ENCODE results near the gene ARGLU1. TPM values are rescaled to one million over a fixed set of nuclear protein-coding genes. Genes with fewer than 3 reads are reported as not detected.
A peak's percentile ranks its signal among the peaks of the same experiment; 100 is the strongest.

Gene ARGLU1
- total and polyA plus RNA-seq, 10 donors, result 99.5 to 204 (median 135) TPM

GRCh38 chr13:106536244-106537034, 31.5 kb downstream of the ARGLU1 start:
- TF ChIP-seq POLR2AphosphoS5 (IDR thresholded peaks at IDR 0.05) (peak; percentile 74 to 84 (median 81)), POLR2A (IDR thresholded peaks at IDR 0.05) (no peak)
- TF ChIP-seq, protein P1, sequence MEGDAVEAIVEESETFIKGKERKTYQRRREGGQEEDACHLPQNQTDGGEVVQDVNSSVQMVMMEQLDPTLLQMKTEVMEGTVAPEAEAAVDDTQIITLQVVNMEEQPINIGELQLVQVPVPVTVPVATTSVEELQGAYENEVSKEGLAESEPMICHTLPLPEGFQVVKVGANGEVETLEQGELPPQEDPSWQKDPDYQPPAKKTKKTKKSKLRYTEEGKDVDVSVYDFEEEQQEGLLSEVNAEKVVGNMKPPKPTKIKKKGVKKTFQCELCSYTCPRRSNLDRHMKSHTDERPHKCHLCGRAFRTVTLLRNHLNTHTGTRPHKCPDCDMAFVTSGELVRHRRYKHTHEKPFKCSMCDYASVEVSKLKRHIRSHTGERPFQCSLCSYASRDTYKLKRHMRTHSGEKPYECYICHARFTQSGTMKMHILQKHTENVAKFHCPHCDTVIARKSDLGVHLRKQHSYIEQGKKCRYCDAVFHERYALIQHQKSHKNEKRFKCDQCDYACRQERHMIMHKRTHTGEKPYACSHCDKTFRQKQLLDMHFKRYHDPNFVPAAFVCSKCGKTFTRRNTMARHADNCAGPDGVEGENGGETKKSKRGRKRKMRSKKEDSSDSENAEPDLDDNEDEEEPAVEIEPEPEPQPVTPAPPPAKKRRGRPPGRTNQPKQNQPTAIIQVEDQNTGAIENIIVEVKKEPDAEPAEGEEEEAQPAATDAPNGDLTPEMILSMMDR (IDR thresholded peaks at IDR 0.05 in 8 of 11, conservative IDR thresholded peaks at IDR 0.05 in 3 of 11), result peak; percentile 81 to 97 (median 92)
- H3K36me3 ChIP-seq, result peaks cover 0 to 13% (median 2%) of the 10 kb centered on the region in 6 donors
- 4 to 9% (median 5%) methylated on average over 23 to 50 of the region's 50 CpGs for WGBS, 5 donors
- peak overlapping the region; percentile 64 to 96 (median 86) for H3K4me3 ChIP-seq
- H3K27me3 ChIP-seq (replicated peaks in 1 of 7), result peaks cover 0 to 40% (median 25%) of the 10 kb centered on the region in 7 donors
- peak; percentile 98 for DNase-seq
- H3K27ac ChIP-seq, result peak overlapping the region in 7 of 8 donors; percentile 16 to 79 (median 73)
- H3K9me3 ChIP-seq, result no peaks in the 10 kb centered on the region
- intact Hi-C loops (cut with DNase I; ENCODE audit: low total_unique reads), result no loop called here
- H3K4me1 ChIP-seq, result peaks cover 14 to 48% (median 37%) of the 10 kb centered on the region in 6 donors

DNA sequence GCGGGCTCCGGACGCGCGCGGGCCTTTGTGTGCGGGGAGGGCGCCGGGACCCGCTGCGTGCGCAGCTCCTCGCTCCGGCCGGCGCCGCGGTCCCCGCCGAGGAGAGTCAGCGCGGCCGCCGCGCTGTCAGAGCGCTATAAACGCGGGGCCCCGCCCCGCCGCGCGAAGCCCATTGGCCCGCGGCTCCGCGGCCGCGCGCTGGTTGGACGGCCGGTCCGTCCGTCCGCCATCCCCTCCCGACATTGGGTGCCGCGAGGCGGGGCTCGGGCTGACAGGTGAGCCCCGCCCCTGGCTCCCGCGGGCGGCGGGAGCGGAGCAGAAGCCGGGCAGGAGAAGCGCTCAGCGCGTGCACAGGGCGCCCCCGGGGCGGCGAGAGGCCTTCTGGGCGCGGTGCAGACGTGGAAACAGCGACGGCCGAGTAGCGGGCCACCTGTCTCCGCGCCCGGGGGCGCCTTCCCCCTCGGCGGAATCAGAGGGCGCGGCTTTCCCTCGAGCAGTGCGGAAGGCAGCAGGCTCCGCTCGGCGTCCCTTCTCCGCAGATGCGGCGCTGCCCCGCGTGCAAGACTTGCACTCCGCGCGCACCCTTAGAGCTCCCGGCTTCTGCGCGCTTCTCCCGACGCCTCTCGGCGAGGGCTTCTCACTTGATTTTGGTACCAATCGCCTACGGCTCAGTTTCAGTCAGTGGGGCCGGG, 32.2 kb downstream of the ARGLU1 start, which contains the start of gene EFNB2:
TSS of gene EFNB2 (minus strand) at position 111 of the 692 bp plus-strand sequence. CDS start 698 bp downstream, outside the sequence.
- Histone ChIP-seq H3K4me1 (peaks cover 14 to 48% (median 37%) of the 10 kb centered on the region in 6 donors), H3K4me3 (peak within 1 kb of the TSS; percentile 64 to 96 (median 86)), H3K9me3 (no peaks in the 10 kb centered on the region), H3K27me3 (replicated peaks in 1 of 7) (peaks cover 0 to 47% (median 25%) of the 10 kb centered on the region in 7 donors), H3K27ac (peak within 1 kb of the TSS in 7 of 8 donors; percentile 58 to 79 (median 73)), H3K36me3 (peaks cover 0 to 5% (median 0%) of the 10 kb centered on the region in 6 donors)
- peak in 1 of 3 donors; percentile 65 for TF ChIP-seq POLR2A (IDR thresholded peaks at IDR 0.05)
- TF ChIP-seq, protein P1 (IDR thresholded peaks at IDR 0.05 in 8 of 11, conservative IDR thresholded peaks at IDR 0.05 in 3 of 11), result no peak
- TF ChIP-seq POLR2AphosphoS5 (IDR thresholded peaks at IDR 0.05), result peak; percentile 79 to 85 (median 80)
- peak; percentile 96 for DNase-seq
- WGBS, 5 donors, result 0 to 5% (median 1%) methylated on average over 3 to 102 of the region's 102 CpGs; no CpG with 5 or more reads in 1 of the 5 donors
- intact Hi-C loops (cut with DNase I; ENCODE audit: low total_unique reads), result no loop called here

DNA sequence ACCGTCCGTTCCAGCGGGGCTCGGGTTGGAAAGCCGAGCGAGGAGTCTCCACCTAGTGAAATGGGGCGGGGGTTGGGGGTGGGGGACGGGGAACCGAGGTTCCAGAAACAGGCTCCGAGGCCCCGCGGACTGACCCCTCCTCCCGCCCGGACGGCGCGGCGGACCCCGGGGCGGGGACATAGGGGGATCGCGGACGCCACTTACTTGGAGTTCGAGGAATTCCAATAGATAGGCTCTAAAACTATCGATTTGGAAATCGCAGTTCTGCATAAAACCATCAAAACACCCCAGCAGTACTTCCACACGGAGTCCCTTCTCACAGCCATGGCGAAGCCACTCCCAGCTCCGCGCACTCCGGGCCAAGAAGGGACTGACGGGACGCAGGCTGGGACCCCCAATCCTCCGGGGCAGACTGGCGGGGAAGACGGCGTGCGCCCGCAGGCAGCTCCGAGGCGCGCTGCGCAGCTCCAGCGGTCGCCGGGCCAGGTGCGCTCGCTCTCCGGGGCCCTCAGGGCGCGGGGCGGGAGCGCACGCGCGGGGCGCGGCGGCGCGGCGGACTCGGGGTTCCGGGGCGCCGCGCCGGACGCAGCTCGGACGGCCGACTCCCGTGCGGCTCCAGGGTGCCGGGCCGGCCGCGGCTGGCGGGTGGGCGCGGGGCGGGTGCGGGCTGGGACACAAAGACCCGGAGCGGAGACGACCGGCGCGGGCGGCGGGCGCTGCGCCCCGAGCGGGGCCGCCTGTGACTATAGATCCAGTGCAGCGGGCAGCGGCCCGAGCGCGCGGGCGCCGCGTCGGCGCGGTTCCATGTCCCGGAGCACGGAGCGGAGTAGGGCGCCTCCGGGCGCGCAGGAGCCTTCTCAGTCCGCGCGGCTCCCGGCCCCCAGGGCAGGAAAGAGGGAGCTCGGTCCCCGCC, 33.0 kb downstream of the ARGLU1 start:
- Histone ChIP-seq H3K27ac (peak overlapping the region in 7 of 8 donors; percentile 58 to 79 (median 73)), H3K9me3 (no peaks in the 10 kb centered on the region), H3K36me3 (no peaks in the 10 kb centered on the region), H3K27me3 (replicated peaks in 1 of 7) (peaks cover 0 to 55% (median 25%) of the 10 kb centered on the region in 7 donors), H3K4me1 (peaks cover 14 to 48% (median 37%) of the 10 kb centered on the region in 6 donors), H3K4me3 (peak overlapping the region; percentile 64 to 96 (median 86))
- 0 to 3% (median 1%) methylated on average over 1 to 121 of the region's 121 CpGs for WGBS, 5 donors
- TF ChIP-seq POLR2A (IDR thresholded peaks at IDR 0.05), result no peak
- intact Hi-C loops (cut with DNase I; ENCODE audit: low total_unique reads), result no loop called here
- DNase-seq, result peak; percentile 87
